ENCODE data around the gene SPDYE3.

DNA sequence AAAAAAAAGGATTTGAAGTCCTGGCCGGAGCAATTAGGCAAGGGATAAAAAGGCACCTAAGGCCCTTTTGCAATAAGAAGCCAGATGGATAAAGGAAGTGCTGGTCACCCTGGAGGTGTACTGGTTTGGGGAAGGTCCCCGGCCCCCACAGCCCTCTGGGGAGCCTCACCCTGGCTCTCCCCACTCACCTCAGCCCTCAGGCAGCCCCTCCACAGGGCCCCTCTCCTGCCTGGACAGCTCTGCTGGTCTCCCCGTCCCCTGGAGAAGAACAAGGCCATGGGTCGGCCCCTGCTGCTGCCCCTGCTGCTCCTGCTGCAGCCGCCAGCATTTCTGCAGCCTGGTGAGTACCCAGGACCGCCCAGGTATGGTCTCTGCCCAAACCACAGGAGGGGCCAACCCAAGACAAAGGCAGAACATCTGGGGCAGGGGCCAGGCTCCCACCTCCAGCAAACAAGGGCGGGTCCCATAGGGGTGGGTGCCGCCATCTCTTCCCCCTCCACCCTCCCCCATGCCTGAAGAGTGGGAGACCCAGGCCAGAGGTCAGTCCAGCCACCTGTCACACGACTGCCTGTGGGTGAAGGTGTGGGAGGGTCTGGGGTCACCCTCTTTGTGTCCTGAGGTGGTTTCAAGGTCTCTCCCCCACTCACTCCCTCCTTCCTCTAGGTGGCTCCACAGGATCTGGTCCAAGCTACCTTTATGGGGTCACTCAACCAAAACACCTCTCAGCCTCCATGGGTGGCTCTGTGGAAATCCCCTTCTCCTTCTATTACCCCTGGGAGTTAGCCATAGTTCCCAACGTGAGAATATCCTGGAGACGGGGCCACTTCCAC is 50.7 kb downstream of the SPDYE3 start, which contains the start of gene PILRB:
- TF ChIP-seq YY1 (IDR thresholded peaks at IDR 0.05; ENCODE audit: insufficient read depth, insufficient read length) = no peak
- no peak for TF ChIP-seq ZNF274 (IDR thresholded peaks at IDR 0.05; ENCODE audit: low read depth, low read length)
